Measurements from ENCODE around the gene GET4. TPM values are rescaled to one million over a fixed set of nuclear protein-coding genes. Genes with fewer than 3 reads are reported as not detected.

The GET4 gene
- total RNA-seq, 1 donor, result 17.7 TPM

- Histone ChIP-seq H3K4me2 (ENCODE audit: insufficient read depth, low read length) (no peak overlapping the region), H3K27ac (ENCODE audit: low read depth, low read length) (no peak overlapping the region), H3K4me1 (ENCODE audit: insufficient read depth, low read length) (no peaks in the 10 kb centered on the region), H3K9me3 (ENCODE audit: low read depth, low read length) (no peaks in the 10 kb centered on the region), H3K27me3 (ENCODE audit: insufficient read depth, low read length) (no peaks in the 10 kb centered on the region), H2AFZ (ENCODE audit: low read length) (no peak overlapping the region), H3K36me3 (ENCODE audit: insufficient read depth, low read length) (peaks cover 23% of the 10 kb centered on the region), H3K4me3 (ENCODE audit: insufficient read depth, low read length) (no peak overlapping the region), H3K79me2 (ENCODE audit: insufficient read depth, low read length) (peaks cover 15% of the 10 kb centered on the region), H4K20me1 (ENCODE audit: insufficient read depth, low read length) (peaks cover 21% of the 10 kb centered on the region)
- peak; percentile 89 for DNase-seq (ENCODE audit: insufficient read length, low spot score, missing footprints)
- TF ChIP-seq CTCF (IDR thresholded peaks at IDR 0.05; ENCODE audit: extremely low read depth, low read depth, low read length), result no peak
These were observed 16.6 kb downstream of the GET4 start for GRCh38 chr7:892648-893593.

DNA sequence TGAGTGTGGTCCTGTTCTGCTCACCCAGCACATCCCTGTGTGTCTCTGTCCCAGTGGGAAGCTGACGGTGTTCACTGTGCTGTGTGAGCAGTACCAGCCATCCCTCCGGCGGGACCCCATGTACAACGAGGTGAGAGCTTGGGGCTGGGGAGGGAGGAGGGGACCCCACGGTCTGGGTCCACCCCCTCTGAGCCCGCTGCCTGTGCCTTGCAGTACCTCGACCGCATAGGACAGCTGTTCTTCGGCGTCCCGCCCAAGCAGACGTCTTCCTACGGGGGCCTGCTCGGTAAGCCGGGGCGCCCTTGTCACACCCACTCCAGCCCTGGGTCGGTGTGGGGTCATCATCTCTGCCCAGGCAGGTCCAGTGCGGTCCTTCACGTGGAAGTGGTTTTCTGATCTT is 17.3 kb downstream of the GET4 start:
- Histone ChIP-seq H3K36me3 (ENCODE audit: insufficient read depth, low read length) (peaks cover 21% of the 10 kb centered on the region), H2AFZ (ENCODE audit: low read length) (no peak overlapping the region)

DNA sequence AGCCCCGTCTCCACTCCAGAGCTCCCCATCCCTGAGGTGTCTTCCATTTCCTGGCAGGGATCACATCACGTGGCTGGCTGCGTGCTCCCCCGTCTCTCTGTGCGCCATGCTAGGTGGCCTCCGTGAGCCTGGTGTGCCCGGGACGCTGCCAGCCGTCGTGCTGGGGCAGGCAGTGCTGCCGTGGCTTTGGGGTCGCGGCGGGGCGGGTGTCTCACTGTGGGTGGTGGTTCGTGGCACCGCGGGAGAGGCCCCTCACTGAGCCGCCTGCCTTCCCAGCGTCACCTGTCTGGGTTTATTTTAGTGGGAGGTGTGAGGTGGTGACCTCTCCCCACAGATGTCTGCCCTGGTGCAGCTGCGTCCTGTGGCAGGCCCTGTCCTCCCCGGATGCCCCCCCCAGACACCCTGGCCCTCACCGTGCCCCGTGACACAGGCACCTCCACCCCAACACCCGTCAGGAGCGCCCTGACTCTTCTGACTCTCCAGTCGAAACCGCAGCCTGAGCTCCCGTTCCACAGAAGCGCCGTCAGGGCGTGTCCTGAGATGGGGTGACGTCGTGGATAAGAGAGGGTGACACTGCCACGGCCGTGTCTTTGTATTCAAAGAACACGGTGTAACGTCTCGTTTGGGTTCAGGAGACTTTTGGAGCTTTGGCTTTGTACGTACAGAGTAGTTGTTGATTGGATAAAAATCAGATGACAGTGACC is 18.0 kb downstream of the GET4 start:
- no peaks in the 10 kb centered on the region for H3K27me3 ChIP-seq (ENCODE audit: insufficient read depth, low read length)
- peaks cover 17% of the 10 kb centered on the region for H3K36me3 ChIP-seq (ENCODE audit: insufficient read depth, low read length)
- H3K4me3 ChIP-seq (ENCODE audit: insufficient read depth, low read length), result no peak overlapping the region
- no peak overlapping the region for H2AFZ ChIP-seq (ENCODE audit: low read length)
- peak; percentile 89 for DNase-seq (ENCODE audit: insufficient read length, low spot score, missing footprints)
- H3K79me2 ChIP-seq (ENCODE audit: insufficient read depth, low read length), result peaks cover under 1% of the 10 kb centered on the region
- H3K4me1 ChIP-seq (ENCODE audit: insufficient read depth, low read length), result no peaks in the 10 kb centered on the region
- H3K4me2 ChIP-seq (ENCODE audit: insufficient read depth, low read length), result no peak overlapping the region
- no peak overlapping the region for H3K27ac ChIP-seq (ENCODE audit: low read depth, low read length)
- peaks cover 15% of the 10 kb centered on the region for H4K20me1 ChIP-seq (ENCODE audit: insufficient read depth, low read length)
- TF ChIP-seq CTCF (IDR thresholded peaks at IDR 0.05; ENCODE audit: extremely low read depth, low read depth, low read length), result no peak
- no peaks in the 10 kb centered on the region for H3K9me3 ChIP-seq (ENCODE audit: low read depth, low read length)

More for the DNA sequence above, 17.3 kb downstream of the GET4 start:
- Histone ChIP-seq H3K4me2 (ENCODE audit: insufficient read depth, low read length) (no peak overlapping the region), H3K27ac (ENCODE audit: low read depth, low read length) (no peak overlapping the region), H4K20me1 (ENCODE audit: insufficient read depth, low read length) (peaks cover 21% of the 10 kb centered on the region), H3K27me3 (ENCODE audit: insufficient read depth, low read length) (no peaks in the 10 kb centered on the region), H3K4me3 (ENCODE audit: insufficient read depth, low read length) (no peak overlapping the region), H3K9me3 (ENCODE audit: low read depth, low read length) (no peaks in the 10 kb centered on the region), H3K4me1 (ENCODE audit: insufficient read depth, low read length) (no peaks in the 10 kb centered on the region), H3K79me2 (ENCODE audit: insufficient read depth, low read length) (peaks cover 7% of the 10 kb centered on the region)
- no peak for DNase-seq (ENCODE audit: insufficient read length, low spot score, missing footprints)
- TF ChIP-seq CTCF (IDR thresholded peaks at IDR 0.05; ENCODE audit: extremely low read depth, low read depth, low read length), result no peak

GRCh38 chr7:894927-895450 is 18.6 kb downstream of the GET4 start:
- Histone ChIP-seq H3K4me1 (ENCODE audit: insufficient read depth, low read length) (no peaks in the 10 kb centered on the region), H3K79me2 (ENCODE audit: insufficient read depth, low read length) (no peaks in the 10 kb centered on the region), H3K4me2 (ENCODE audit: insufficient read depth, low read length) (no peak overlapping the region), H3K27ac (ENCODE audit: low read depth, low read length) (no peak overlapping the region), H4K20me1 (ENCODE audit: insufficient read depth, low read length) (peaks cover 14% of the 10 kb centered on the region), H3K27me3 (ENCODE audit: insufficient read depth, low read length) (no peaks in the 10 kb centered on the region), H3K36me3 (ENCODE audit: insufficient read depth, low read length) (peaks cover 17% of the 10 kb centered on the region), H2AFZ (ENCODE audit: low read length) (no peak overlapping the region), H3K4me3 (ENCODE audit: insufficient read depth, low read length) (no peak overlapping the region), H3K9me3 (ENCODE audit: low read depth, low read length) (no peaks in the 10 kb centered on the region)
- TF ChIP-seq CTCF (IDR thresholded peaks at IDR 0.05; ENCODE audit: extremely low read depth, low read depth, low read length), result no peak
- DNase-seq (ENCODE audit: insufficient read length, low spot score, missing footprints), result no peak

All from osteoblast (primary cell).